GM19240 (cell line): ENCODE data around the gene GATM.
"Not testable (repeated sequence)": the region's sequence is repeated elsewhere in the genome, so short reads cannot be mapped to it uniquely, and the experiment has no call there.

Source experiments
- DNase-seq: peaks from one replicate; pipeline ENCODE4 v3.0.0; 2011; ENCODE audit warnings: low spot score; ENCODE audit not compliant: insufficient read length

GATM gene

DNA sequence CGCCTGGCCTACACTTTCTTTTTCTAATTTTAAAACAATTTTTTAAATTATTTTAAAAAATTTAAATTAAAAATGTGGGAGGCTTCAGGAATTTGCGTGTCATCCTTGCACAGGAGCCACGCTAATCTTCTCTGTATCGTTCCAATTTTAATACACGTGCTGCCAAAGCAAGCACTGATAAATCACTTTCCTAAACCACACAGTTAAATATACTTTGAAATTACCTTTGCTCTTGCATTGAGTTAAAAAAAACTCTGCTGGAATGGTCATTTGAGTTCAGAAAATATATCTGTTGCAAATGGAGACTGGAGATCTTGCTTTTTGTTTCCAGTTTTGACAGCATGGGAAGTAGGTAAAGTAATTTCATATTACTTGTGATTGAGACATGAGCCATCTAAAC lies 23.6 kb downstream of the GATM start:
- DNase-seq: no peak

DNA sequence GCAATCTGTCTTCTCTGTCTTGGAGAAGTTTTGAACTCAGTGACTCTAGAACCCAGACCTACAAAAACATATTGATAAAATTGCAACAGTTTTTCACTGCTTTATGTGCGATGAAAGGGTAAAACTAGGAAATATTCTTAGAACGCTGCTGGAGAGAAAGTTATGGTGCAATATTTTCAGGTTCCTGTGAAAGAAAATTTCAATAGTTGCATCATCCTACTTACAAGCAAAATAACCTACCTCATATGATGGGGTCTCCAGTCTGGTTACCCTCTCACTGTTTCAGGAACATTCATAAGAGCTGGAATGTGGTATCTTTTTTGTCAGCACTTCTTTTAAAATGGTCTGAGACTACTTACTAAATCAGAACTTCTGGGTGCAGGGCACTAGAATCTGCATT lies 27.1 kb downstream of the GATM start:
- DNase-seq: no peak

DNA sequence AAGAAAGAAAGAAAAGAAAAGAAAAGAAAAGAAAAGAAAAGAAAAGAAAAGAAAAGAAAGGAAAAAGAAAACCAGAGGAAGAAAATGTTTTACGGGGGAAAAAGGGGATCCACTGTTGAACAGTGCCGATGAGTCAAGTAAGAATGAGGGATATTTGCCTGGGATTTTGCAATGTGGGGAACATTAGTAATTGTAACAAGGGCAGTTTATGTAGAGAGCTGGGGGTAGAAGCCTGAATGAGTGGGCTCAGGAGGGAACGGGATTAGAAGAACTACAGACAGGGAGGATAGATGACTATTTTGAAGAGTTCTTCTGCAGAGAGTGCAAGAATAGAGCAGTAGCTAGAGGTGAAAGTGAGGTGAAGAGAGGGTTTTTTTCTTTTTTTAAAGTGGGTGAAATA lies 28.7 kb downstream of the GATM start:
- no peak for DNase-seq

DNA sequence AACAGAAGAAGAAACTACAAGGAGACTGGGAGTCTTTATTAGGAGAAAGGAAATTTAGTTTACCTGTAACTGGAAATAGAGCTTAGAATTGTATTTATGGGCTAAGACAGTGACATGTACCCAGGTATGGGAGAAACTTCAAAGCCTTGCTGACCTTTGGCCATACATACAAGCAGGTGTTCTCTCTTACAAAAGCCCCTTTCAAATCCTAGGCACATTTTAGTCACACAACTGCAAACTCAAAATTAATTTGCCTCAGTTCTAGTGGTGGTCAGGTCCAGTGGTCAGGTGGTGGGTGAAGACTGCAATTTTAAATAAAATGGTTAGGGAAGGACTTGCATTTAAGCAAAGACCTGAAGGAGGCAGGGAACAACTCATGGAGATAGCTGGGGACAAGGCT lies 30.4 kb downstream of the GATM start:
- no peak for DNase-seq

DNA sequence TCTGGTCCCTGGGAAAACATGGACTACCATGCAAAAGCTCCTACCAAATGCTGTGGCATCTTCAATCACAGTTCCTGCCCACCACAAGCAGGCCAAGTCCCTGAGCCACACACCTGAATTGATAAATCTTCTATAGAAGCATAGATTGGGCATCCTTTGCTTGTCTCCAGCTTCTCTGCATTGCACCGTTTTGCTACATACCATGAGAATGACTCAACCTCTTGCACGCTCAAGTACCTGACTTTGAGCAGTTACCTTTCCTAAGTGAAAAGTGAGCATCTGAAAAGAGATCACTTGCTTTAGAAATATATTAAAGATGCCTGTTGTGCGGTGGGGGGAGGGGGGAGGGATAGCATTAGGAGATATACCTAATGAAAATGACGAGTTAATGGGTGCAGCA lies 31.3 kb downstream of the GATM start:
- DNase-seq: no peak

DNA sequence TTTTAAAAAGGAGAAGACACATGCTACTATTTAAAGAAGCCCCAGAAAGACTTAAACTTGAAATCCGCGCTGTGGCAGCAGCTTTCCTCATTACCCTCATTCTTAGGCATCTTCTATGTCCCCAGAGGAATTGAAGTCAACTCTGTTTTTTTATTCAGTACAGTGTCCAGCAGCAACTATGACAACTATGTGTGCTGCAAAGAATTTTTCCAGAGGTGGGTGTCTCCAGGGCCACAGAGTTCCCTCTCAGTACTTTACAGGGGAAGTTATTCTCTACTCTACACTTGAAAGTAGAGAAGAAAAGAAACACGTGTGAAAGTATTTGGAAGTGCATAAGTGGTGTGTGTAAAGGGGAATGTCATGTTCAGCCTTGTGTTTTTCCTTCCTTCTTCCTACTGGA lies 32.0 kb downstream of the GATM start:
- no peak for DNase-seq

DNA sequence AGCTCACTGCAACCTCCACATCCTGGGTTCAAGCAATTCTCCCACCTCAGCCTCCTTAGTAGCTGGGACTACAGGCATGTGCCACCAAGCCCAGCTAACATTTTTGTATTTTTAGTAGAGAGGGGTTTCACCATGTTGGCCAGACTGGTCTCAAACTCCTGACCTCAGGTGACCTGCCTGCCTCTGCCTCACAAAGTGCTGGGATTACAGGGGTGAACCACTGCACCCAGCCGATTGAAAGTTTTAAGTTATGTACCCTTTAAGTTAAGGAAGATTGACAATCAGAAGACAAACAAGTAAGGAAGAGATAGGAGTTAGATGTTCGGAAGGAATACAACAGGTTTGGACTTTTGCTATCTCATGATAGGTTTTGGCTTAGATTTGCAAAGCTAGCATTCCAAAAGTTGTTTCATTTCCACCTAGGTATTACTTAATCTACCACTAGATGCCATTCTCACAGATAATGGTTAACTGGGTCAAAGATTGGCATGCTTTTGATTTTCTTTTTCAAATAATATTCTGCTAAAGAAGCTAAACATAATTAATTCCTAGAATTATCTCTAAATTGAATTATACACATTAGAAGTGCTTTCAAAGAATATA lies 35.0 kb downstream of the GATM start:
- DNase-seq: no peak

DNA sequence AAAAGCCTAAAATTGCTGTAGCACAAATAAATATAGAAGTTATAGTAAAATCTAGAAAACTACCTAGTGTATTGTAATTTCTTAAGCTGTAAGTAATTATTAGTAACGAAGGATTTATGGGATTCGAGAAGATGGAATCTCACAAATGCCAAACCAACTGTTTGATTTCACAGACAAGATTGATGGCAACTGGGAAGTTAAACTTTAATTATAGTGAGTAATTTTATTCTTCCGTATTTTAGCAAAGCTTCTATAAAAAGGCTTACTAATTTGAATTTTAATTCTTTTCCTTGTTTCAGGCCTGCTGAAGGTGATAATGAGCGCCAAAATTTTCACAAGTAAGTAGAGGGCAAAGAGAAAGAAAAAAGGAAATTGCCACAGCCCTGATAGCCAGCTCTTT lies 36.6 kb downstream of the GATM start:
- no peak for DNase-seq

DNA sequence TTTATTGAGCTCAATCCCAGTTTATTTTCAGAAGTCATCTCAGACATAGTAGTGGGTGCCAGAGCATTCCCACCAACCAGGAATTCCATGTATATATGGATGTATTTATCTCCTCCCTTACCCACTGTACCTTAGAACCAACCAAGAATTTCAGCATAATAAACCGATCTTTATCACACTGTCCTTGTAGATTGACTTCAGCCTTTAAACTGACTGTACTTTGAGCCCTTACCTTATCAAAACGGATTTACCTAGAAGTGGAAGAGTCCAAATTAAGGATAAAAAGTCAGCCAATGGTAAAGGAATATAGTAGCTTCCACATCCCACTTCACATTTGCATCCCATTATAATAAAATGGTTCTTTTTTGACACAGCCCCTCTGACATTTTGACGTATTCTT lies 37.9 kb downstream of the GATM start:
- no peak for DNase-seq

DNA sequence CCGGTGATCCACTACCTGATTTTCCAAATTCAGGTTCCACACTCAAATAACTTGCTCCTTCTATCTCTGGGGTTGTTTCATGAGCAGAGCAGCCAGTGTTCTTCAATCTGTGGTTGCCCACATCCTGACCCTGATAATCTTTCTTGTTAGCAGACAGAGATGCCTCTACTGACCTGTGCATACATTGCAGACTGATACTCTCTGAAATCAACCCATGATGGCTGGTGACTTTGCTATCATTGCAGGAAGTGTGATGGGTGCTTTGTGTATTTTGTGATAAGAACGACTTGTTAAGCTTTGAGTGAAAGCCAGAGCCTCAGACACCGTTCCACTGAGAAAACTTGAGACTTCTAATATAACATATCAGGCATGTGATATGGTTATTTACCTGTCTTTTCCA lies 39.9 kb downstream of the GATM start:
- DNase-seq: no peak

DNA sequence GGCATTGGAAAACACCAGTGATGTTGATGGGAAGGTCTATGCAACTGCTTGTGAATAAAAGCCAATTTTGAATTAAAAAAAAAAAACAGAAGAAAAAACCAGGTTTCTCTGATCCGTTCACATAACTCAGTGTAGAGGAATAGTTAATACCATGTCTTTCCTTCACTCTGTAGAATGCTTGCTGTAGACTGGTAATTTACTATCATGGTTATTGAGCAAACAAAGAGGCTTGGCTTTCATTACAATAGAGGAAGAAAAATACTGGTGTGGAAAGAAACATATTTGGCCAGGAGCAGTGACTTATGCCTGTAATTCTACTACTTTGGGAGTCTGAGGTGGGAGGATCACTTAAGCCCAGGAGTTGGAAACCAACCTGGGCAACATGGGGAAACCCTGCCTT lies 41.1 kb downstream of the GATM start:
- DNase-seq: no peak

DNA sequence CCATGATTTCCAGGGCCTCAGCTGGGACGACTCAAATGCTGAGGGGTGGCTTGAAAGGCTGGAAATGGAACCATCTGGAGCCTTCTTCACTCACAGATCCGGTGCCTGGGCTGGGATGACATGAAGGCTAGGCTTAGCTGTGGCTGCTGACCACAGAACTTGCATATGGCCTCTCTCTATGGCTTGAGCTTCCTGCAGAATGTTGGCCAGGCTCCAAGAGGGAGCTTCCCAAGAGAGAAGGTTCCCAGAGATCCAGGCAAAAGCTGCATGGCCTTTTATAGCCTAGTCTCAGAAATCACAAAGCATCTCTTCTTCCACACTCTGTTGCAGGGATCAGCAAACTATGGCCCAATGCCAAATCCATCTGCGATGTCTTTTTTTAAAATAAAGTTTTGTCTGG lies 44.8 kb downstream of the GATM start:
- no peak for DNase-seq

DNA sequence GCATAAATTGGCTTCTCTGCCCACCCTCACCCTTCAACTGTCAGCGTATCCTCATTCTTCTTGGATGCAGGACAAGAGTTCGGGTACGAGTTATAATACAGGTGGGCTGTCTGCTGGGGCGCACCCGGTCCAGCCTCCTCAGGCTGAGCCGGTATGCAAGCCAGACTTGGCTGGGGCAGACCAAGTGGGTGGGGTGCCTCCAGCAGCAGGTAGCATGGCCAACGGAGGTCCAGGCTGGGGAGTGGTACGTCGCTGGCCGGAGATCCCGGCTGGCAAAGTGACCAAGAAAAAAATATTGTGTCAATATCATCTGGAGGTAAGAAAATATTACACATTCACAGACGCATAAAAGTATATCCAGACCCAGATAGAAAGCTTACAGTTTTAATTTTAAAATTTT lies 45.6 kb downstream of the GATM start:
- DNase-seq: no peak

DNA sequence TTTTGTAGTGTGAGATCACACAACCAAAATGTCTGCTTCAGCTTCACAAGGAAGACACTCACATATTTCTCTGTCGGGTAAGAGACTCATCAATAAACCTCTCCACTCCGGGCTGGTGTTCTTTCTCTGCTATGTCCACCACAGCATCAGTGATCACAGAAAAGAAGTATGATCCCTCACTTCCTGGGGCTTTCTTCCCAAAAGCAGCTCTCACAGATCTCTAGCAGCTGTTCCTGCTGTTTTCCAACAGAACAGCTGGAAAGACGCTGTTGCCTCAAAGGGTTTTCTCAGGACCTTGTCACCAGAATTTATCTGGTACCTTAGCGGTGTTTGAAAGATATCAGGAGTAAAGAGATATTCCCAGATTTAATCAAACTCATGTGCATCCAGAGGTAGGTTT lies 46.4 kb downstream of the GATM start:
- no peak for DNase-seq

DNA sequence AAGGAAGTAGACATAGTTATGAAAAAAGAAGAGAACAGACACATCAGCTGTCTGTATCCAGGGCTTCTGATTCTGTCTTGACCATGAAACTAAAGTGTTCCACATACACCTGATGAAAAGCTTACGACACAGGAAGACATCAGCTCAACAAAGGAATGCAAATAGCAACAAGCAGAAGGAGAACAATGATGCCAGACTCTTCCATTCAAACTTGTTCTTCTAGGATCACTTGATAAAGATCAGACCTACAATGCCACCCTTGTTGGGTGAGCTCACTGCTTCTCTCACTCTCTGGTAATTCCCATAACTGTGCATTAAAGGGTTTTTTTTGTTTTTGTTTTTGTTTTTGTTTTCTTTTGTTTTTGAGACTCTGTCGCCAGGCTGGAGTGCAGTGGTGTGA lies 49.7 kb downstream of the GATM start:
- DNase-seq: no peak

DNA sequence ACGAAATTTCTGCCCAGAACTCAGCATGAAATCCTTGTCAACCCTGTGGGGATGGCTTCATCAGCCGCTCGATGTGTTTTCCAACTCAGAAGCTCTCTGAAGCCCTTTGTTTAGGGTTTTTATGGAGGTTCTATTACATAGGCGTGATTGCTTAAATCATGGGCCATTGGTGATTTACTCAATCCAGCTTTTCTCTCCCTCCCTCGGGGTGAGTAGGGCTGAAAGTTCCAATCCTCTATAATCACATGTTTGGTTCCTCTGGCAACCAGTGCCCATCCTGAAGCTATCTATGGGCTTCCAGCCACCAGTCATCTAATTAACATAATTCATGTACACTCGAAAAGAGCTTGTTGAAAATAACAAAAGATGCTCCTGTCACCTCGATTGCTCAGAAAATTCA lies 51.6 kb downstream of the GATM start:
- no peak for DNase-seq

DNA sequence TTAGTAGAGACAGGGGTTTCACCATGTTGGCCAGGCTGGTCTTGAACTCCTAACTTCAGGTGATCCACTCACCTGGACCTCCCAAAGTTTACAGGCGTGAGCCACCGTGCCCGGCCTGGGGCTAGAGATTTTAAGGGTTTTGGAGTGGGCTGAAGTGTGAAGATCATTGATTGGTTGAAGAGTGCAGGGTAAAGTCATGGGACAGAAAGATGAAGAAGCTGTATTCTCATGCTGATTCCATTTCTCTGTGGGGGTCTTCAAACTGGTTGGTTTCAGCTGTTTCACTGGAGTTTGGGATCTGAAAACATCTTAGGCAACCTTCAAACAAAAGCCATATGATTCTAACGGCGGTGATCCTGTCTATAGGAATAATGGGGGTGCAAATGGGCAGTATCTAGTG lies 52.1 kb downstream of the GATM start:
- no peak for DNase-seq

DNA sequence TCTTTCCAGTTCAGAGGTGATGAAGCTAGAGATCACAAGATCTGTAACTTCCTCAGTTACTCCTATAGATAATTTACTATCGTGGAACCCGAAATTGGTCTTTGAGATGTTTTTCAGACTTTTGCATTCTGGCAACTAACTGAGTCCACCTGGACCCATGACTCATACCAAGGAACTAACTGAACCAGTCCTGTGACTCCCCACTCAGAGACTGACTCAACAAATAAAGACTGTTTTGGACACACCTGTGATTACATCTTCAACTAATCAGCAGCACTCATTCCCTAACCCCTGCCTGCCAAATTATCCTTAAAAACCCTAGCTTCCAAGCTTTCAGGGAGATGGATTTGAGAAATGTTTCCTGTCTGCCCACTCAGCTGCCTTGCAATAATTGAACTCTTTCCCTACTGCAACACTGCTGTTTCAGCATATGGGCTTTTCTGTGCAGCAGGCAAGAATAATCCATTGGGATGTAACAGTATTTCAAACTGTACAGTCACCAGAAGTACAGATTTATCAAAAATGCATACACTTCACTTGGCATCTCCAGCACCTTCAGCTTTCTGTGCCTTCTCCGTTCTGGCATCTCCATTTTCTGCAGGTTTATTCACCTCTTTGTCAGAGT lies 57.7 kb downstream of the GATM start:
- DNase-seq: no peak

DNA sequence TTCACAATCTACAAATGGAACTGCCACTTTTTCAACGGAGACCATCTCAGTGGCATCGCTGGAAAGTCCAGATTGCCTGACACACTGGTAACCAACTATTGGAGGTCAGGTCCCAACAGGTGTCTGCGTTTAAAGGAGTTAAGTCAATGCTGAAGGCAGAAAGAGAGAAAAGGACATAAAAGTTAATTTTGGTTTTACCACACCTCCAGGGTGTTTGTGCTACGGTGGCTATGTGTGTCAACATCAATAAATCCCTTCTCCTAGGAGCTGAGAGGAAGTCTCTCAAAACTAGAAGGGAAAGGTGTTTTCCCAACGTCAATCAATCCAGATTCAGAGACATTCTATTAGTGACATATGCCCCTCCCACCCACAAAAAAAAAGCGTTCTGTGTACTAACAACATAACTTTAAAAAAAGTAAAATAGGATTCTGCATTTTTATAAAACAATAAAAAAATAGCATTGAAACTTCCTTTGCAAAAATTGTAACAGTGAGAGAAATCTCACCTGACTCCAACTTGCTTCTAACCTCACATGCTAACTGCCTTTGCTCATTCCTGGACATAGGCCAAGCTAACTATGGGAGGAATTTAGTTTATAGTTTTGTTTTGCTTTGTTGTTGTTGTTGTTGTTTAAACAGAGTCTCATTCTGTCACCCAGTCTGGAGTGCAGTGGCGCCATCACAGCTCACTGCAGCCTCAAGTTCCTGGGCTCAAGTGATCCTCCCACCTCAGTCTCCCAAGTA lies 58.7 kb downstream of the GATM start:
- DNase-seq: no peak

DNA sequence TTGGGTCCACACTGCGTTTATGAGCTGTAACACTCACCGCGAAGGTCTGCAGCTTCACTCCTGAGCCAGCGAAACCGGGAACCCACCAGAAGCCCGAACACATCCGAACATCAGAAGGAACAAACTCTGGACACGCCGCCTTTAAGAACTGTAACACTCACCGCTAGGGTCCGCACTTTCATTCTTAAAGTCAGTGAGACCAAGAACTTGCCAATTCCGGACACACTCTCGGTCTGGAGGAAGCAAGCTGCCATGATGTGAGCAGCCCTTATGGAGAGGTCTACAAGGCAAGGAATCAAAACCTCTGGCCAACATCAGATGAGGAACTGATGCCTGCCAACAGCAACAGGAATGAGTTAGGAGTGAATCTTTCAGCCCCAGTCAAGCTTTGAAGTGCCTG lies 63.4 kb downstream of the GATM start:
- no peak for DNase-seq

DNA sequence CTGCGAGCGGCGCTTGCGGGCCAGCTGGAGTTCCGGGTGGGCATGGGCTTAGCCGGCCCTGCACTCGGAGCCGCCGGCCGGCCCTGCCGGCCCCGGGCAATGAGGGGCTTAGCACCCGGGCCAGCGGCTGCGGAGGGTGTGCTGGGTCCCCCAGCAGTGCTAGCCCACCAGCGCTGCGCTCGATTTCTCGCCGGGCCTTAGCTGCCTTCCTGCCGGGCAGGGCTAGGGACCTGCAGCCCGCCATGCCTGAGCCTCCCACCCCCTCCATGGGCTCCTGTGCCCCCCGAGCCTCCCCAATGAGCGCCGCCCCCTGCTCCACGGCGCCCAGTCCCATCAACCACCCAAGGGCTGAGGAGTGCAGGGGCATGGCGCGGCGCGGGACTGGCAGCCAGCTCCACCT lies 64.2 kb downstream of the GATM start:
- DNase-seq: not testable (repeated sequence)
